GM19240 (cell line): ENCODE results near the gene KSR1.

ENCODE experiments used
- DNase-seq: peaks from one replicate; pipeline ENCODE4 v3.0.0; 2011; ENCODE audit warnings: low spot score; ENCODE audit not compliant: insufficient read length

KSR1 gene

GRCh38 chr17:27549251-27549893 is 93.1 kb downstream of the KSR1 start:
- DNase-seq, result no peak

DNA sequence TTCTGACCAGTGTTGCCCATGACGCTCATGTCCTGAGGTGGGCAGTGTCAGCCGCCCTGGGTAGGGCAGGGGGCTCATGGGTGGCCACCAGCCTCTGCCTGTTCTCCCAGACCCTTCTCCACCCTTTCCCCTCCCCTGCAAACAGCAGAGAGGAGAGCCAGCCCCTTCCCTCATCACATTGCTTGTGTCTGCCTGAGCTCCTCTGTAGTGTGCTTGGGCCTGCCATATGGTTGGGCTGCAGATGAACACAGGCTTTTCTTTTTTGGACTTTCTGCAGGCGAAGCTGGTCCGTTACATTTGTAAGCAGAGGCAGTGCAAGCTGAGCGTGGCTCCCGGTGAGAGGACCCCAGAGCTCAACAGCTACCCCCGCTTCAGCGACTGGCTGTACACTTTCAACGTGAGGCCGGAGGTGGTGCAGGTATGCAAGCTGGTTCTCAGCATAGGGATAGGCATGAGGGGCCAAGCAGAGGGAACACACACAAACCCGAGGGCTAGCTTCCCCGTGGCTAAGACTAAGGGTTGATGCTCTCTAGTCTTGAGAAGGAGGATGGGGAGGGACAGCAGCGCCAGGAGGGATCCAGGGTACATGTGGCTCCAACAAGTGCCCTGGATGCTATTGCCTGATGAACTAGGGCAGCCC is 94.2 kb downstream of the KSR1 start:
- no peak for DNase-seq

- no peak for DNase-seq
These were observed 94.8 kb downstream of the KSR1 start for GRCh38 chr17:27550974-27551505.

DNA sequence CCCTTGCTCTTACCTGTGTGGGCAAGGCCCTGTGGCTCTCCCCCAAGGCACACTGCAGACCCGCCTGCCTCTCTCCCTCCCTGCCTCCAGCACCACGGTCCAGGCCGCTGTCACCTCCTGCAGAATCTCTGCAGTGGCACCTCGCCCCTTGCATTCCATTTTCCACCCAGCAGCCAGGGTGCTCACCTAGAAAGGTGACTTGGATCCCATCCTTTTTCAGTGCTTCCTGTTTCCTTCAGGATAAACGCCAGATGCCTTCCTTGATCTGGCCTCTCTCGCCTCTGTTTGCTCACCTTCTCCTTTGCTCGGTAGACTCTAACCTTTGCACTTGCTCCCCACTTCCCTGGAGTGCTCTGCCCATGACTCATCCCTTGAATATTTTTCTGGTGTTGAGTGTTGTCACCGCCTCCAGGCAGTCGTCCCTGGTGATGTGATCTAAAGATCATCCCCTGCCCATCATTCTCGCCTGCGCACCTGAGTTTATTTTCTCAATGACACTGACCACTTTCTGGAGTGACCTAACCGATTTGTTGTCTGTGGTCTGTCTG is 95.5 kb downstream of the KSR1 start:
- DNase-seq, result no peak

DNA sequence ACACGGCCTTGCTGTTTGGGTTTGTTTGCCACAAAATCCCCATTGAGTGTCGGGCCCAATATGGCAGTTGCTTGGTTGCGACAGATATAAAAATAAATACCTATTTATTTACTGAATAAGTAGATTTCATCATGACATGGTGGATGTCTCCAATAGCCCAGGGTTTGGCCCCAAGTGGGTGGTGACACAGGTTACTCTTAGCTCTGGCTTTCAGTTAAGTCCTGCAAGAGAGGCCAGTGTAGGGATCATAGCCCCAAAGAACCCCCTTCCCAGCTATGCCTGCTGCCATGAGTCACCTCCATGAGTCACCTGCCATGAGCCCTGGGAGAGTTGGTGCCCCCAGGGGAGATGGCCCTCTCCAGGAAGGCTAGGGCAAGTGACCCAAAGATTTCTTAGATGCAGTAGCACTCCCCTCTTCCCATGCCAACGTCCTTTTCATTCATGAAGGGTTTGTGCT is 96.1 kb downstream of the KSR1 start:
- no peak for DNase-seq

- no peak for DNase-seq
These were observed 96.8 kb downstream of the KSR1 start for GRCh38 chr17:27553019-27553511.

- DNase-seq, result no peak
These were observed 97.9 kb downstream of the KSR1 start for GRCh38 chr17:27554152-27554551.

GRCh38 chr17:27554911-27555310 is 98.7 kb downstream of the KSR1 start:
- DNase-seq, result no peak

DNA sequence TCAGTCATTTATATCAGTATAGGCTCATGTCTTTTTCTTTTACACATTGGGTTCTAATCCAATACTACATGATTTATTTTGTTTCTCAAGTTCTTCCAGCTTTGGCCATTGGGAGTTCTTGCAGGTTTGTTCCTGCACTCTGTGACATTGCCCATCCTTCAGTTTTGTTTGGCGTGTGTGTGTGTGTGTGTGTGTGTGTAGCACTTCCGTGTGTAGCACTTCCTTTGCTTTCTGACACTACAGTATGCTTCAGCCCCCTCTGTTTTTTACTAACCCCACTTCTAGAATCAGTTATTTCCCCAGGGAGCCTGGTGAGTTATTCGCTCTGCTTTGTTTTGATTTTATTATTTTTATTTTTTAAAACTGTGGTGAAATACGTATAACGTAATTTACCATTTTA is 99.1 kb downstream of the KSR1 start:
- DNase-seq, result no peak

DNA sequence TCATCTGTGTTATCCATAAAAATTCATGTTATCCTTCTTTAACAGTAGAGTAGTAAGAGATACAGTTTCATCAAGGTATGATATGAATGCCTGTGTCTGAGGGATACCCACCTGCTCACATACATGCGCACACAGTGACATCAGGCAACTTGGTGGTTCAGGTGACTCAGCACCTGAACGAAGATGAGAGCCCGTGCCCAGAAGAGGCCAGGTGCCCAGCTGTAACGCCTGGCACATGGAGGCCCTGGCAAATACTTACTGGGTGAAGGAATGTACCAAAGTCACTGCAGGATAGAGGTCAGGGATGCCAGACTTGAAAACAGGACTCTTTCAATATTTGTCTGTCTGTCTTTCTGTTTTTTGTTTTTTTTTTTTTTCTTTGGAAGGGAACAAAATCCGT is 102.1 kb downstream of the KSR1 start:
- DNase-seq, result no peak

DNA sequence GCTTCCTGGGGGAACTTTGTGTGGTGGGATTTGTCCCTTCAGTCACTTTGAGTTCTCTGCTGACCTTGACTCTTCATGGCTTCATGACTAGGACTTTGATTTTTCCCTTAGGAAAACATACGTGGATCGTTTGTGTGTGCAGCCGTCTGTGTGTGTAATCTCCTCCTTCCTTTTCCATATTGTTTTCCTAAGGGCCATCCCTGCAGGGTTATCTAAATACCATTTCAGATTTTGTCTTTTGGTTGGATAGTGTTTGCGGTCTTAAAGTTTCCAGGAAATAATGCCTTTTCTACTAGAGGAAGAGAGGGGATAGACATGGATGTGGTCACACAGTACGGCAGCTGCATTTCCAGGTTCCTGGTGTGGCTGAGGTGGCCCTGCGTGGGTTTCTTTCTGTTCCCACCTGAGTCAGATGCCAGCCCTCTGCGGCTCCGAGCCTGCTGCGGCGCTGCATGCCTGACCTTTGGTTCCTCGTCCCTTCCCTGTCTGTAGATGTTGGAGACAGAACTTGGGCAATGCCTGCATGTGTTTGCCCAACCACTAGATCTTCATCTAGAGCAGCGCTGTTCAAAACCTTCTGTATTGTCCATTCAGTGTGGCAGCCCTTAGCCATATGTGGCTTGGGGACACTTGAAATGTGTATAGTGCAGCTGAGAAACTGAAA is 102.7 kb downstream of the KSR1 start:
- DNase-seq, result no peak

GRCh38 chr17:27559506-27560481 is 103.5 kb downstream of the KSR1 start:
- no peak for DNase-seq

DNA sequence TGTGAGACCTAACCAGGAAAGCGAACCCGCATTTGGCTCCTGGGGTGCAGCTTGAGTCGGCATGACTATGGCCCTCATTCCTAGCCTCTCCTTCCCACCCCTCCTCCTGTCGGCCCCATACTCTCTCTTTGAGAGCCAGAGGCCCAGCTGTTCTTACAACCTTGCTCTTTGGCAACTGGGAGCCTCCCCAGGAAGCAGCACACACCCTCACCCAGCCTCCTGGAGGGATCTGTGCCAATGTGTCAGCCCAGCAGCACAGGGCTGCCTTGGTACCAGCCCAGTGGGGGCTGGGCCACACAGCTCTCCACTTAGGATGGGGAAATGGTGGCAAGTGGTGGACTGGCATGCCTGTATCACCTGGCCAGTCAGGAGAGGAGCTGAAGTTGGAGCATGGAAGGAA is 104.4 kb downstream of the KSR1 start:
- DNase-seq, result no peak

- no peak for DNase-seq
These were observed 106.7 kb downstream of the KSR1 start for GRCh38 chr17:27562777-27563455.

DNA sequence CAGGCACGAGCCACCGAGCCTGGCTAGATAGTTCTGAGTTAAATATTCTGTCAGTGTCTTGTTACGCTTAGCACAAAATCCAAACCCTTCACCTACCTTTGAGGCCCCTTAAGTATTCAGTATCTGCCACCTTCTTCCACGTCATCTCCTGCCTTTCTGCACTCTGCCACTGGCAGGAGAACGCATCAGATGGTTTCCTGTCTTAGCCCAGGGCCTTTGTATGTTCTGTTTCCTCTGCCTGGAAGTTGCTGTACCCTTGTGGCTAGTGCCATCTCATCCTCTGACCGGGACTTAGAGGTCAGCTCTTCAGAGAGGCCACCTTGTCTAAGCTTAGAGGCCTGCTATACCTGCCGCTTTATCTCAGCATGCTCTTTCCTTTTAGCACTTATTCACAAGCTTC is 107.3 kb downstream of the KSR1 start:
- no peak for DNase-seq

- no peak for DNase-seq
These were observed 108.2 kb downstream of the KSR1 start for GRCh38 chr17:27564463-27564862.

- DNase-seq, result no peak
These were observed 109.8 kb downstream of the KSR1 start for GRCh38 chr17:27565874-27566670.

DNA sequence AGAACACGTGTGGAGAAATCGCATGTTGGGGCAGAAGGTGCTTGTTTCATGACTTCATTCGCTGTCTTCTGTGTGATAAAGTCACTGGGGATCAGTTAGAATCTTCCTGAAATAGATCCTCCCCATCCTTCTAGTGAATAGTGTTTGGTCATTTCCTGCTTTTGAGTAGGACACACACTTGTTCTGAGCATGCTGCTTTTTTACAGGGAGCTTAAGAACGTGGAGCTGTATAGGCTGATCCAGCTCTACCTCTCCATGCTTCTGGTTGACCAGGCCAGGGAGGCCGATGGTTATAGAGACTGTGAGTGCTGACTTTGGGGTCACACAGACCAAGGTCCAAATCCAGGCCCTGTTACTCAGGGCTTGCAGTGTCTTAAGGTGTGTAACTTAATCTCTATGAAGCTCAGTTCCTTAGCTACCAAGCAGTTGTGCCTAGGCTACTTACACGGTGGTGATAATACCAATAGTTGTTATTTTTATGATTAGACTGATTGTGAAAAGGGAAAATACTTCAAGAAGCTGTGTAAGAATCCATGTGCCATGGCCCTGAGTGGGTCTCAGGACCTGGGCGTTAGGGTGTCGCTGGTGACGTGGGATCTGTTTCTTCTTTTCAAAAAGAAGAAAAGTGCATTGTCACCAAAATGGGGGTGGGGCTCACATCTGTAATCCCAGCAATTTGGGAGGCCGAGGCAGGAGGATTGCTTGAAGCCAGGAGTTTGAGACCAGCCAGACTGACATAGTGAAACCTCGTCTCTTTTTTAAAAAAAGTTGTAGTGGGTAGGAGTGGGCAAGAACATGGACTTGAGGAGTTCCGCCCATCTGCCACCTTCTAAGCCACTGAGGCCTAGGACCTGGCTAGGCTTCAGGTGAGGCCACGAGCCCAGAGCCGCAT is 110.7 kb downstream of the KSR1 start:
- no peak for DNase-seq

- DNase-seq, result no peak
These were observed 111.3 kb downstream of the KSR1 start for GRCh38 chr17:27567563-27567859.
